Activated CD4-positive, alpha-beta T cell treated with anti-CD3 and anti-CD28 coated beads, Interleukin-2, amount 50 U/mL, for 1 hour (primary cell): ENCODE results near the gene NLRP11.
"Not testable (repeated sequence)": the region's sequence is repeated elsewhere in the genome, so short reads cannot be mapped to it uniquely, and the experiment has no call there.

Source experiments
- DNase-seq: peaks from one replicate; pipeline ENCODE4 v3.0.0-alpha.2; 2020

NLRP11 gene

DNA sequence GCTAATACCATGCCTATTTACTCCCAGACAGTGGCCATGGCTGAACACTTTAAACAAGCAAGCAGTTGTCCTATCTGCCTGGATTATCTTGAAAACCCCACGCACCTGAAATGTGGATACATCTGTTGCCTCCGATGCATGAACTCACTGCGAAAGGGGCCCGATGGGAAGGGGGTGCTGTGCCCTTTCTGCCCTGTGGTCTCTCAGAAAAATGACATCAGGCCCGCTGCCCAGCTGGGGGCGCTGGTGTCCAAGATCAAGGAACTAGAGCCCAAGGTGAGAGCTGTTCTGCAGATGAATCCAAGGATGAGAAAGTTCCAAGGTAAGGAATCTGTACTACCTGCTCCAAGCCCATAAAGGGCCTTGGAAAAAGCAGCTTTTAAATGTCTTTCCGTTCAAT is 54.3 kb downstream of the NLRP11 start:
- no peak for DNase-seq

GRCh38 chr19:55769632-55770031 is 62.2 kb downstream of the NLRP11 start:
- not testable (repeated sequence) for DNase-seq

GRCh38 chr19:55768818-55769217 is 63.0 kb downstream of the NLRP11 start, which contains the start of gene RFPL4AL1:
RFPL4AL1 (plus strand) TSS chr19:55769118; CDS start chr19:55771805, 2,687 bp downstream.
- DNase-seq, result not testable (repeated sequence)

DNA sequence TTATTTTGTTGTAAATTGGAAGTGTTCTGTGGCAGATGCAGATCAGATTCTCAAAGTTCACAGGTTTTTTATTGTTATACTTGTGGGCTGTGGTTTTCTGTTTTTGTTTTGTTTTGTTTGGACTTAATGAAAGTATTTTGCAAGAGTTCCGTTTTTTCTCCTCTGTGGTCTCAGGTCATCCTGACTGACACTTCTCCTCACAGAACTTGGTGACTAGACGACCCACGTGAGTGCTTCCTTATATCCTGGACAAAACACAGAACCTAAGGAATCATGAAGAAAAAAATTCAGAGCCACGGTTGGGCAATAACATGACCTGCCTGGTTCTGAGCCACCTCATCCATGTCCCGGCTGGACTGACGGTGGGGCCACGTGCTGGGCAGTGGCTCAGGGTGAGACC is 65.3 kb downstream of the NLRP11 start:
- DNase-seq, result no peak

DNA sequence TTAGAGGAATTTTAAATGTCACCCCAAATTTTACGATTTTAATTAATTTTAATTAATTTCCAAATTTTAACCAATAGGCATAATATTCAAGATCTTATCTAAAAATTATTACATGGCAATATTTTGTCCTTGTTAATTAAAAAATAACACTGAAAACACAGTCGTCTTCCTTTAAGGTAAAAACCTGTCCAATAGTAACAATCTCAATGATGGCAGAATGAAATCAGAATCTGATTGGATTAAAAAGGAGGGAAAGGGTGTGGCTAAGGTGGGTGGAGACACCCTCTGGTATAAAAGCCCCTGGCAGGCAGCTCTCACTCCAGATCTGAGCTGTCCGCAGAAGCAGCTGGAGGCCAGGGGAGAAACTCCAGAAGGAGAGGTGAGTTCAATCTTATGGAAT is 73.0 kb downstream of the NLRP11 start, which contains the start of gene RFPL4A:
Gene RFPL4A (plus strand): TSS at position 301 of the 400 bp plus-strand sequence. CDS start 2,704 bp downstream, outside the sequence.
- DNase-seq, result not testable (repeated sequence)

GRCh38 chr19:55756808-55757207 is 75.0 kb downstream of the NLRP11 start:
- not testable (repeated sequence) for DNase-seq

DNA sequence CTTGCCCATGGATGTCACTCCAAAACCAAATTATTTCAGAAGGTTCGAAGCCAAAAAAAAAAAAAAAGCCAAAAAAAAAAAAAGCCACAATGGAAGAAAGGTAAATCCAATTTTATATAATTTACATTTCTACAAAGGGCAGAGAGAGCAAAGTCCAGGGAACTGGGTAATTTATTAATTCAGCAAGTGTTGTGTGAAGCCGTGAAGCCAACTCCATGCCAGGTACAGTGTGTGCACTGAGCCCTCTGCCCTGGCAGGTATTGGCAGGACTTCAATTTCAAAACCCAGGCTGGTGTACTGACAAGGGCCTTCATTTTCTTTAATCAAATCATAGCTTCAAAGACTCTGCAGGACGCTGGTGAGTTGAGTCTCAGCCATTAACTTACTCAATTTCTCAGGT is 78.4 kb downstream of the NLRP11 start:
- no peak for DNase-seq

GRCh38 chr19:55750715-55751114 is 81.1 kb downstream of the NLRP11 start:
- no peak for DNase-seq

GRCh38 chr19:55738302-55738701 is 93.5 kb downstream of the NLRP11 start, which contains the start of gene NLRP9:
NLRP9 (minus strand) TSS chr19:55738402; CDS start chr19:55738374, 28 bp downstream.
- DNase-seq, result no peak
